Parathyroid adenoma (tissue), 2 donors: ENCODE measurements around the gene CDH11.

Source experiments
- H2AFZ ChIP-seq: fragments of 300-600 bp; sonication (generic); one replicate; pipeline ENCODE4 v1.7.0; 2017; ENCODE audit warnings: antibody characterized with exemption, mild to moderate bottlenecking
- H3K27ac ChIP-seq: fragments of 300-600 bp; sonication (generic); one replicate; pipeline ENCODE4 v1.7.0; 2017
- H3K27me3 ChIP-seq: fragments of 300-600 bp; sonication (generic); one replicate; pipeline ENCODE4 v1.7.0; 2017; ENCODE audit warnings: low read length; ENCODE audit not compliant: control insufficient read depth, insufficient read depth
- H3K36me3 ChIP-seq: fragments of 300-600 bp; sonication (generic); one replicate; pipeline ENCODE4 v1.7.0; 2017; ENCODE audit warnings: low read length; ENCODE audit not compliant: control insufficient read depth, insufficient read depth
- H3K4me1 ChIP-seq: fragments of 300-600 bp; sonication (generic); one replicate; pipeline ENCODE4 v1.7.0; 2017; ENCODE audit warnings: control low read depth
- H3K4me2 ChIP-seq: fragments of 300-600 bp; sonication (generic); one replicate; pipeline ENCODE4 v1.7.0; 2017; ENCODE audit warnings: low read length
- H3K4me3 ChIP-seq: fragments of 300-600 bp; sonication (generic); one replicate; pipeline ENCODE4 v1.7.0; 2017; ENCODE audit warnings: low read depth, low read length
- H3K79me2 ChIP-seq: fragments of 300-600 bp; sonication (generic); one replicate; pipeline ENCODE4 v1.7.0; 2017; ENCODE audit warnings: control low read depth
- H3K9ac ChIP-seq: fragments of 300-600 bp; sonication (generic); one replicate; pipeline ENCODE4 v1.7.0; 2017; ENCODE audit warnings: mild to moderate bottlenecking
- H3K9me3 ChIP-seq: fragments of 300-600 bp; sonication (generic); one replicate; pipeline ENCODE4 v1.7.0; 2017; ENCODE audit warnings: low read length; ENCODE audit not compliant: control insufficient read depth
- TF ChIP-seq, protein P1 (sequence below): fragments of 300-600 bp; sonication (generic); IDR thresholded peaks from one replicate; pipeline ENCODE4 v1.7.0; 2017; ENCODE audit warnings: antibody characterized with exemption, mild to moderate bottlenecking
- donor health status: primary hyperparathyroidism.

The CDH11 gene

DNA sequence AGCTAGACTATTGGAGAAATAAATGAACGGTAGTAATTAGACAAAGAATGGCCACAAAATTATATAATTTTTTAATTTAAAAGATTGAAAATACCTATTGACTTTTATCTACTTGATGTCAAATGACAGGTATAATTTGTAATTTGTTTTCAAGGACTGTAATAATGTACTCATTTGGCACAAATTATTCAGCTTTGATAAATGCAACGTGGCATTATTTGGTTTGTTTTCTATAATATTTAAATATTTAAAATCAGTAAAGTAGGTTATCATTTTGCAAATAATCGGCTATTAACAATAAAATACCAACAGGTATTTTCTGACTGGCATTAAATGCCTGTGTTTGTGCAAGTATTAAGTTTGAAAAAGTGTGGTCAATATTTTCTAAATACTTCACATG is 60.6 kb downstream of the CDH11 start:
- TF ChIP-seq, protein P1, sequence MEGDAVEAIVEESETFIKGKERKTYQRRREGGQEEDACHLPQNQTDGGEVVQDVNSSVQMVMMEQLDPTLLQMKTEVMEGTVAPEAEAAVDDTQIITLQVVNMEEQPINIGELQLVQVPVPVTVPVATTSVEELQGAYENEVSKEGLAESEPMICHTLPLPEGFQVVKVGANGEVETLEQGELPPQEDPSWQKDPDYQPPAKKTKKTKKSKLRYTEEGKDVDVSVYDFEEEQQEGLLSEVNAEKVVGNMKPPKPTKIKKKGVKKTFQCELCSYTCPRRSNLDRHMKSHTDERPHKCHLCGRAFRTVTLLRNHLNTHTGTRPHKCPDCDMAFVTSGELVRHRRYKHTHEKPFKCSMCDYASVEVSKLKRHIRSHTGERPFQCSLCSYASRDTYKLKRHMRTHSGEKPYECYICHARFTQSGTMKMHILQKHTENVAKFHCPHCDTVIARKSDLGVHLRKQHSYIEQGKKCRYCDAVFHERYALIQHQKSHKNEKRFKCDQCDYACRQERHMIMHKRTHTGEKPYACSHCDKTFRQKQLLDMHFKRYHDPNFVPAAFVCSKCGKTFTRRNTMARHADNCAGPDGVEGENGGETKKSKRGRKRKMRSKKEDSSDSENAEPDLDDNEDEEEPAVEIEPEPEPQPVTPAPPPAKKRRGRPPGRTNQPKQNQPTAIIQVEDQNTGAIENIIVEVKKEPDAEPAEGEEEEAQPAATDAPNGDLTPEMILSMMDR, result no peak
- Histone ChIP-seq H3K36me3 (no peaks in the 10 kb centered on the region), H3K4me2 (no peak overlapping the region), H3K9me3 (no peaks in the 10 kb centered on the region), H3K4me3 (no peak overlapping the region), H3K9ac (no peak overlapping the region), H3K4me1 (no peaks in the 10 kb centered on the region), H2AFZ (no peak overlapping the region), H3K27ac (no peak overlapping the region), H3K79me2 (no peaks in the 10 kb centered on the region), H3K27me3 (no peaks in the 10 kb centered on the region)

DNA sequence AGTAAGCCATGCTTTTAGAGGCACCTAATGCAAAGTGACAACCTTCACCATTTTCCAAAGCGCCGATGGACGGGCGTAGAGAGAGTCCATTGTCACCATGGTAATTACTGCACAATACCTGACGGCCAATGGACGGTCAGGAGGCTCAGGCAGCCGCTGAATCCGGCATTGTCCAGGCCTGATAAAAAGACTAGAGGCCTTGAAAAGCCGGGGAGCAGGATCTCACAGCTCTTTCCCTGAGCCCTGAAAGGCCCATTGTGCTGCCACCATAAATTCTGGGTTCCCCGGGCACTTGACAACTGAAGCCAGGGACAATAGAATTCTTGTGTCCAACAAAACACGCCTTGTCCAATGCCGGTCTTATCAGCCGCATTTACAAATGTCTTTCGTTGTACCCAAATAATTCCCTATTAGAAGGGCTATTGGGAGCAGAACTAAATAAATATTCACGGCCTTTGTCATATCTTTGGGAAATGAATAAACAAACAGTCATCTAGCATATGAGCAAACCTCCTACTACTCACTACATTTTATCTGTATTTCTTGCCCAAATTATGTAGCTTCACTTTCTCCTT is 62.4 kb downstream of the CDH11 start:
- H3K9ac ChIP-seq, result no peak overlapping the region
- H3K27me3 ChIP-seq, result no peaks in the 10 kb centered on the region
- H2AFZ ChIP-seq, result no peak overlapping the region
- no peak overlapping the region for H3K27ac ChIP-seq
- H3K4me3 ChIP-seq, result no peak overlapping the region
- H3K4me2 ChIP-seq, result no peak overlapping the region
- H3K9me3 ChIP-seq, result no peaks in the 10 kb centered on the region
- no peaks in the 10 kb centered on the region for H3K79me2 ChIP-seq
- TF ChIP-seq, protein P1, result no peak
- H3K4me1 ChIP-seq, result no peaks in the 10 kb centered on the region
- no peaks in the 10 kb centered on the region for H3K36me3 ChIP-seq

DNA sequence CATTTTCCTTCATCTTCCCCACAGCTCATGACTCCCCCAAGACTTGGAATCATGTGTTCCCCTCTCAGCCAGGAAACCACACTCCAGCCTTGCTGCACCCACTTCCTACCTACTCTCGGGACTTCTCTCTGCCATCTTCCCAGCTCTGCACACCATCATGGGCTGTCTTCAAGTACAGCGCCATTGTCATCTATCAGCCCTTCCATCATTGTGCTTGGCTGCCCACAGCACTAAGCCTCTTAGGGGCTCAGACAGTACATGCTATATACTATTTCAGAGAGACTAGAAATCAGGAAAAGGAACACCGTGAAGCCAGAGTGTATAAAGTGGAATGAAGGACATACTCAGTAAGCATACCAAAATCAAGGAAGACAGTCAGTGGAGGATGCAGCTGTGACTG is 64.7 kb downstream of the CDH11 start:
- Histone ChIP-seq H3K4me3 (no peak overlapping the region), H3K4me1 (no peaks in the 10 kb centered on the region), H3K9ac (no peak overlapping the region), H2AFZ (no peak overlapping the region), H3K27ac (no peak overlapping the region), H3K36me3 (no peaks in the 10 kb centered on the region), H3K27me3 (no peaks in the 10 kb centered on the region), H3K9me3 (no peaks in the 10 kb centered on the region), H3K4me2 (no peak overlapping the region), H3K79me2 (no peaks in the 10 kb centered on the region)
- TF ChIP-seq, protein P1, result no peak

DNA sequence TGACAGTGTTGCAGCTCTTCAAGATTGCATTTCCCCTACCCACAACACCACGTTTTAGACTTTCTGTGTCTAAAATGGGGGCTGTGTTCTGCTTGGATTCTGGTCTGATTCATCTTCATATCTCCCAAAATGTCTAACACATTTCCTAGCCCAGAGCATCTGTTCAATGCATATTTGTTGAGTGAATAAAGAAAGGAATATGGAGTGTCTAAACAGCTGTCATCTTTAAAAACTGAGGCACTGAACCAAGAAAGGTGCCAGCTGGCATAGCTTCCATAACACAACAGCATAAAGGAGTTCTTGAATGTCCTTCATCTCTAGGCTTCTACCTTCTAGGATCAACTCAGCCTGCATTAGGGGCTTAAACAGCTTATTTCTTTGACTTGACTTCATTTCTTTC is 67.4 kb downstream of the CDH11 start:
- H3K36me3 ChIP-seq, result no peaks in the 10 kb centered on the region
- no peak overlapping the region for H3K4me2 ChIP-seq
- H3K4me3 ChIP-seq, result no peak overlapping the region
- no peaks in the 10 kb centered on the region for H3K27me3 ChIP-seq
- no peak overlapping the region for H3K9ac ChIP-seq
- H2AFZ ChIP-seq, result no peak overlapping the region
- no peaks in the 10 kb centered on the region for H3K4me1 ChIP-seq
- no peak overlapping the region for H3K27ac ChIP-seq
- TF ChIP-seq, protein P1, result no peak
- no peaks in the 10 kb centered on the region for H3K9me3 ChIP-seq
- H3K79me2 ChIP-seq, result no peaks in the 10 kb centered on the region

DNA sequence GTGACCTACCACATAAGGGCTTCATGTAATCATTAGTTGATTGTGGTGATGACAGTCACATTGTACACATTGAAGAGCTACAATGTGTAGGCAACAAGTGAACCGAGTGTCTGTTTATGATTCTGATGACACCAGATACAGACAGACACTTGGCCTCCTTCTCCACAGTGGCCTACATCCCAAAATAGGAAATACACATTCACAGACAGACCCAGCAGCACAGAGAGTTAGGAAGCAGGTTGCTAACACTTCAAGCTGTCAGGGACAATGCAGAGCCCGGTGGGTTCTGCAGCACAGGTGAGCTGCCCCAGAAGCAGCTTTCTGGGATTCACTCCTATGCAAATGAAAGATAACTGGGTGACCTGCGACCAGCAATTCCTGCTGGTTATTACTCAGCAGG is 72.2 kb downstream of the CDH11 start:
- Histone ChIP-seq H3K27me3 (no peaks in the 10 kb centered on the region), H3K4me2 (no peak overlapping the region), H3K36me3 (no peaks in the 10 kb centered on the region), H3K9me3 (no peaks in the 10 kb centered on the region), H3K27ac (no peak overlapping the region), H3K79me2 (no peaks in the 10 kb centered on the region), H3K9ac (no peak overlapping the region), H3K4me3 (no peak overlapping the region), H2AFZ (no peak overlapping the region), H3K4me1 (no peaks in the 10 kb centered on the region)
- TF ChIP-seq, protein P1, result no peak
